GM12801 (cell line): Measurements from ENCODE around the gene GABRR2.

Experiments
- TF ChIP-seq, protein P1 (sequence below): IDR thresholded peaks from one replicate; pipeline ENCODE4 v1.5.1; 2011; ENCODE audit warnings: control low read depth; ENCODE audit not compliant: insufficient read length; ENCODE audit errors: extremely low read depth

The GABRR2 gene

GRCh38 chr6:89260832-89261231 lies 54.3 kb downstream of the GABRR2 start:
- TF ChIP-seq, protein P1, sequence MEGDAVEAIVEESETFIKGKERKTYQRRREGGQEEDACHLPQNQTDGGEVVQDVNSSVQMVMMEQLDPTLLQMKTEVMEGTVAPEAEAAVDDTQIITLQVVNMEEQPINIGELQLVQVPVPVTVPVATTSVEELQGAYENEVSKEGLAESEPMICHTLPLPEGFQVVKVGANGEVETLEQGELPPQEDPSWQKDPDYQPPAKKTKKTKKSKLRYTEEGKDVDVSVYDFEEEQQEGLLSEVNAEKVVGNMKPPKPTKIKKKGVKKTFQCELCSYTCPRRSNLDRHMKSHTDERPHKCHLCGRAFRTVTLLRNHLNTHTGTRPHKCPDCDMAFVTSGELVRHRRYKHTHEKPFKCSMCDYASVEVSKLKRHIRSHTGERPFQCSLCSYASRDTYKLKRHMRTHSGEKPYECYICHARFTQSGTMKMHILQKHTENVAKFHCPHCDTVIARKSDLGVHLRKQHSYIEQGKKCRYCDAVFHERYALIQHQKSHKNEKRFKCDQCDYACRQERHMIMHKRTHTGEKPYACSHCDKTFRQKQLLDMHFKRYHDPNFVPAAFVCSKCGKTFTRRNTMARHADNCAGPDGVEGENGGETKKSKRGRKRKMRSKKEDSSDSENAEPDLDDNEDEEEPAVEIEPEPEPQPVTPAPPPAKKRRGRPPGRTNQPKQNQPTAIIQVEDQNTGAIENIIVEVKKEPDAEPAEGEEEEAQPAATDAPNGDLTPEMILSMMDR, result no peak

DNA sequence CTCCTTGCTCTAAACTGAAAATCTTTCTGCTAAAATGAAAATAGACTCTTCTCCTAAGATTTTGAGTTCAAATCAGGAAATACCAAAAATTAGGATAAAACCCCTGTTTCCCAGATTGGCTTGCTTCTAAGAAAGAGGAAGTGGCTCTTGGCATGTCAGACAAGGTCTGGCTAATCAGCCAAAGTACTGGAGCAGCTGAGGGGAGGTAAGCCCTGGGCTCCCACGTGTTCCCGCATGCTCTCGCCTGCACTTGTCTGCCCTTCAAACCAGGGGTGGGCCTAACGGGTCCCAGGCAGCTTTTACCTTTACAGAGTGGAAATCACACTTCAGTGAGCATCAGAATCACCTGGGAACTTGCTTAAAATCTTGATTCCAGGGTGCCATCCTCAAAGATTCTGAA lies 54.8 kb downstream of the GABRR2 start:
- TF ChIP-seq, protein P1, result no peak

DNA sequence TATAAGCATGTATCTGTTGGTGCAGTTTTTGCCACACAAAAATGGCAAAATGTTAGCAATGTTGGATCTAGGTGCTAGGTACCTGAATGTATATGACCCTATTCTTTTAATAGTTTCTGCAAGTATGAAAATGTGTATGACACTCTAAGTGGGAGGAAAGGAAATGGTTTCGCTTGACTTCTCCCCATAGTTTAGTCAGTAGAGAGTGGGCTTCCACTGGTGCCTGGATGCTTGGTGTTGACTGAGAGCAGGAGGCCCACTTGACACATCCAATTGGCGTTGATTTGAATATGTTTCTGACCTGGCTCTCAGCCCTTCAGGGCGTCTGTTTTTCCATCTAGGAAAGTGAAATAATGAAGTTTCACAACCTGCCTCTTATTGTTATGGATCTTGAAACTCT lies 56.2 kb downstream of the GABRR2 start:
- TF ChIP-seq, protein P1, result no peak

DNA sequence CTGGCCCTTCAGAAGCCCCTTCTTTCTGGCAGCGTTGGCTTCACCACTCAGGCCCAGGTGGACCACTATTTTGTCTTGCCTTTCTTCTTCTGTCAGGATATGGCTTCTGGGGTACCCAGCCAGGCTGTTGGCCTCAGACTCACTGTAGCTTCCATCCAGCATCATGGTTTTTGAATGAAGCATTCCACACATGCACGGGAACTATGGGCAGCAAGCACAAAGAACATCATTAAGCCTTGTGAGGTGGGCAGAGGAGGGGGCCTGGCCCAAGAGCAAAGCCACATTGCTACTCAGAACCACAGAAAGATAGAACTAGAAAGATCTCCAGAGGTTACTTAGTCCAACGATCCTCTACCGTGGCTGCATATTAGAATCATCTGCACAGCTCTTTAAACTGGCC lies 57.3 kb downstream of the GABRR2 start:
- TF ChIP-seq, protein P1, result no peak

DNA sequence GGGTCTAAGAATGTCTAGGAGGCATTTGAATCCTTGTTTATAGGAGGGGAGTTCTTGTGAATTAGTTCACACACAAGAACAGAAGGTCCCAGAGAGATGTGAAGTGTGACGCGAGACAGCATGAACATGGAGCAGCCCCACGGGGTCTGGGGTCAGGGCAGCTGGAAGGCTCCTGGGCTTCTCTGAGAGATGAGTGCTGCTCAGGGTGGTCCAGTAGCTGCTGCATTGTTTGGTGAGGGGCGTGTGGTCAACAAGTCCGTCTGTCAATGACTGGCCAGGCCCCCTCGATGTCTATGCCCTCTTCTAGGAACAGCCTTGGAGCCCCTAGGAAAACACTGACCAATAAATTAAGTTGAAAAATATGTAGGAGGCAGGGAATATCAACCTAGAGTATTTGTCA lies 57.8 kb downstream of the GABRR2 start:
- TF ChIP-seq, protein P1, result no peak

DNA sequence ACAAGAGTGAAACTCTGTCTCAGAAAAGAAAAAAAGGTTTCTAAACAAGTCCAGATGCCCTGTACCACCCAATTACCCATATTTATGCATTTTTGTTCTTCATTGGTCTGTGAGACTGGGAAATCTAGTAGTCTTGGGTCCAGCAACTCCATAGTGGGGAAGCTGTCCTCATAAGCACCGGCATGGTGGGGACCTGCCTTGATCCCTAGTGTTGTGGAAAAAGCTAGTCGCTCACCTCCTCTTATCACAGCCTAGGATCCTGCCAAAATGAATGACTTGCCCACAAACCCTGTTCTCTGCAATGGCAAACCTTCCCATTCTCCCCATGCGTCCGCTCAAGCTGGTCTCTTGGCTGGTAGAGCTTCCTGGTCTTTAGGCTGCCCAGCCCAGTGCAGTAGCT lies 59.7 kb downstream of the GABRR2 start:
- TF ChIP-seq, protein P1, result no peak

DNA sequence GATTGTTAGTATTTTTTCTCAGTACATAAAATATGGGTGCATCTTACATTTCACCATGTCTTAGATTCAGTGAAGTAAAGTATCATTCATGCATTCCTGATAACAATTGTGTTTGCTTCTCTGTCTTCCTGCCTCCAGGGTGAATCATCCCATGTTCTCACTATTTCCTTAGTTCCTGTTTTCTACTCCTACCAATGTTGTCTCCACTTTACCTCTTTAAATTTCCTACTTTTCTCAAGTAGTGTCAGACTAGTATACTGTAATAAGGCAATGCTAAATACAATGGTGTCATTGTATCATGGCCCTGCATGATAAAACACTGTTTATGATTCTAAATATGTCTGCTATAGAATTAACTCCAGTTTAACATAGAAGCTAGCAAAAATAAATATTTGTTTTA lies 60.5 kb downstream of the GABRR2 start:
- TF ChIP-seq, protein P1, result no peak

DNA sequence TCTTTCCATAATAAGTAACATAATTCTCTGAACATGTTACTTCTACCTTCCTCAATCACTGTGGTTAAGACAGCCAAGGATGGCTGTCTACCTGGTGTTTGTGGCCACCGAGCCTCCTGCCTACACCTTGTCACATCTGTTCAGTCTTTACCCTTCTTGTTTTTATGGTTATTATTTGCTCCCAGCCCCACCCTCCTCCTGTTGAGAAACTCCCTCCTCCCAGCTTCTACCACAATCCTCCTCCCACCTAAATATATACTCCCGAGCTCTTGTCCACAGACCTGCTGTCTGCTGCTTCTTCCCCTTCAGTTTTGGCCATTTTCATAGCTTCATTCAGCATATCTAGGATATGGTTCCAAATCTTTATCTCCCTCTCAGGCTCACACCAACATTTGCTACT lies 62.2 kb downstream of the GABRR2 start:
- TF ChIP-seq, protein P1, result no peak
